HG03103 (cell line): ENCODE data around the gene ZCCHC8.

Experiments
- ATAC-seq: cut with Tn5 transposase; IDR thresholded peaks from one replicate; pipeline ENCODE4 v1.9.1; 2021; ENCODE audit warnings: low read depth; ENCODE audit not compliant: unreplicated experiment

The ZCCHC8 gene

DNA sequence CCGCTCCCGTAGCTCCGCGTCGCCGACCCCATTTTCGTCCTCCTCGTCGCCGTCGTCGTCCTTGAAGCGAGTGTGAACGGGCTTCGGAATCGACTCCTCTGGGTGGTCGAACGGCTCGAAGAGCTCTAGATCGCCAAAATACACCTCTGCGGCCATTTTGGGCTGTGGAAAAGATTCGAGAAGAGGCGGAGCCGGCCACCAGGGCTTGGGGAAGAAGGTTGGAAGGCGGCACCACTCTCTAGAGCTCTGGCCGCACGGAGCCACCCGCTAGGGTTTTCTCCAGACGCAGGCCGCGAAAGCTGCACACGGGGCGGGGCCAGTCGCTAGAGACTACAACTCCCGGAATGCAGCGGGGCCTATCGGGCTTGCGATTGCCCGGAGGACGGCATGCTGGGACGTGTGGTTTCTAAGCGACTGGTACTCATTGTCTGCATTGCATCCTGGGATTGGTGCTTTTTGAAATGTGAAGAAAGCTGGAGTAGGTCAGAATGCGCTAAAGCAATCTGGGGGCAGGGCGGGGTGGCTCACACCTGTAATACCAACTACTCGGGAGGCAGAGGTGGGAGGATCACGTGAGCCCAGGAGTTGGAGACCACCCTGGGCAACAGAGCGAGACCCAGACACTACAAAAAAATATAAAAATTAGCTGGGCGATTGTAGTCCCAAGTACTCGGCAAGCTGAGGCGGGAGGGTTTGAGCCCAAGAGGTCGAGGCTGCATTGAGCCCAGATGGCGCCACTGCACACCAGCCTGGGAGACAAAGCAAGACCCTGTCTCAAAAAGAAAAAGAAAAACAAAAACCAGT, at the start of gene ZCCHC8:
TSS of gene ZCCHC8 (minus strand) at position 248 of the 804 bp plus-strand sequence. CDS start at position 156, 92 bp downstream.
- peak; percentile 93 for ATAC-seq

DNA sequence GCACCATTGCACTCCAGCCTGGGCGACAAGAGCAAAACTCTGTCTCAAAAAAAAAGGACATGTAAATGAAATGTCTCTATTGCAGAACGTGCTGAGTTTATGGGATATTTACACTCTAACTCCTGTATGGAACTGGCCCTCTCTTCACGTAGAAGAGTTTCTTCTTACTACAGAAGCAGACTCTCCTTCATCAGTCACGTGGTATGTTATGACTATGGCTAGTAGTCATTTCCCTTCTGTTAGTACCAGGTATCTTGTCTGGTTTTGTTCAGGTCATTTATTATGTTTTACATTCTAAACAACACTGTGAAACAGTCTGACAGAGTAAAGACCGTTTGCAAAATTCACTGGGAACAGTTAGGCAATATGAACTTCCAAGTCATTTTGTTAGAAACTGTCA, 46.6 kb upstream of the ZCCHC8 start:
- no peak for ATAC-seq

DNA sequence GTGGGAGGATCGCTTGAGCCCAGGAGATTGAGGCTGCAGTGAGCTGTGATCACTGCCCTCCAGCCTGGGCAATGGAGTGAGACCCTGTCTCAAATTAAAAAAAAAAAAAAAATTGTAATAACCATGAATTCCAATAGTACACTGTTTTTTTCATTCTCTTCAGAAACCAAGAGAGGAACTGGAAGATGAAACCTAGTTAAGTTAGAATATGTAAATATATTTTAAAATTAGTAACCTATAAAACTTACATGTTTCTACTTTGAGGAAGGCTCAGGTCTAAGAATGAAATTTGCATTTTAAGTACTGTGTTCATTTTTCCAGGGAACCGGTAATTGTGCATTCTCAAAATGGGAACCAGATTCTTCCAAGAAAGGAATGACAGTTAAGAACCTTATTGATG, 45.1 kb upstream of the ZCCHC8 start:
- no peak for ATAC-seq

DNA sequence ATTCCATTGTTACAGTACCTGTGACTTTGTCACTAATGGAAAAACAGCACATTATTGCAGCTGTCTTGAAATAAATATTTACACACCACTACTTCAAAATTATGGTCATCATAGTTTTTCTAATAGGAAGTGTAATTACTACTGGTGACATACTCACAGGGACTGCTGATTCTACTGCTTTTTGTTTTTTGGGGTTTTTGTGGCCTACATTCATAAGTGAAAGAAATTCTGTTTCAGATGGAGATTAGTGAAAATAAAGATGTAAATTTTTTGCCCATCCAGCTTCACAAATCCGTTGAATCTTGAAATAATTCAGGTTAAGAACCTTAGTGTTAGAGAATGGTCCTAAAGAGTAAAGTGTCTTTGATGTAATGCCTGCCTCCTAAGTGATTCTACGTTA, 43.8 kb upstream of the ZCCHC8 start:
- ATAC-seq = no peak

DNA sequence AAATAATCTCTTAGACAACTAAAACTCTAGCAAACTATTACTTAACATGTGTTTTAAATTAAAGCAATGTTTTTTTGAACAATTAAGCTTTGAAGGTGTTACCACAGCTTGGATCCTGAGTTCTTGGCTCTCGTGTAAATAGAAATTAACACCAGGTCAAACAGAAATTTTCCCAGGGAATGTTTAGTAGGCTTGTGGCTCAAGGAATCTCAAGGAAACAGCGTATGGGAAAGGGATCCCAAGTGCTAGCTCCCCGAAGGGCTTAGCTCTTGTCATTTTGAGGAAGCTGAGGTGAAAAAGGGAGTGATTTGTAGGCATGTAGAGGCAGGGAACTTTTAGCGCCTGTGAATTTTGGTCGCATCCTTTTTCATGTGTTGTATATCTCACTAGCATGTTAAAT, 37.8 kb upstream of the ZCCHC8 start:
- ATAC-seq = no peak

DNA sequence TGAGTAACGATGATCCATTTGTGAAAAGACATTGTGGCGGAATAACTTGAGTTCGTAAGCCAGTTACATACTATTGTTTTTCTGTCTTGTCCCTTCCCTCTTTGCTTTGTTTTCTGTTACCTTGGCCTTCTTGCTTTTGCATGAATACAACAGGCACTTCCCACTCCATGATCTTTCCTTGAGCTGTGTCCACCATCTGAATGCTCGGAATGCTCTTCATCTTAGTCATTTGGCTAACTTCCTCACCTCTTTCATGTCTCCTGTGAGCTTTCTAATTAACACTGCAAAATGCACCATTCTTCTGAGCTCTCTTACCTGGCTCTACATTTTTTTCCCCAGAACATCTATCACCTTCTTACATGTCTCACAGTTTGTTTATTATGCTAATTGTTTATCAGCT, 36.3 kb upstream of the ZCCHC8 start:
- no peak for ATAC-seq

DNA sequence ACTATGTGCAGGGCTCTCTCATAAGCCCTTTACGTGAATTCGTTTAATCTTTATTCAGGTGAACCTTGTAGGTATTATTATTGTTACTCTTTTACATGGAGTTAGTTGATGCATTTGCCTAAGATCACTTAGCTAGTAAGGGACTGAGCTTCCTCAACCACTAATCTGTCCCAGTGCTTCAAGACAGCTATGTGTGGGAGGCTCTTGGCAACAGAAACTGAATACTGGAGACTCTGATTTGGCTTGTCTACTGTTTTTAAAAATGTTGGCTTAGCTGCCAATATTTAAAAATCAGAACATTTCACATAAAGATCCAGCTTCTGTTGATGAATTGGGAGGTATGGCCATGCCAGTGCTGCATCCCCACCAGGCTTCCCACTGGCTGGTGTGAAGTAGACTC, 33.1 kb upstream of the ZCCHC8 start:
- ATAC-seq = no peak

DNA sequence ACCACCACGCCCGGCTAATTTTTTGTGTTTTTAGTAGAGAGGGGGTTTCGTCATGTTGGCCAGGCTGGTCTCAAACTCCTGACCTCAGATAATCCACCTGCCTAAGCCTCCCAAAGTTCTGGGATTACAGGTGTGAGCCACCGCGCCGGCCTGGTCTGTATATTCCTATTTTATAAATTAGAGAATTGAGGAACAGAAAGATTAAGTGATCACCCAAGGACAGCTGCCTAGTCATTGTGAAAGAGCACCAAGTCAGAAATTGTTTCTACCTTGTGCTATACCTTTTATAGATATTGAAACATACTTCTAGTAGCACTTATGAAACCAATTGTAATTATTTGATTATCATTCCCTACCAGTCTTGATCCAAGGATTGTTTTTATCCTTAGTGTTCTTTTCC, 28.3 kb upstream of the ZCCHC8 start:
- ATAC-seq = no peak

DNA sequence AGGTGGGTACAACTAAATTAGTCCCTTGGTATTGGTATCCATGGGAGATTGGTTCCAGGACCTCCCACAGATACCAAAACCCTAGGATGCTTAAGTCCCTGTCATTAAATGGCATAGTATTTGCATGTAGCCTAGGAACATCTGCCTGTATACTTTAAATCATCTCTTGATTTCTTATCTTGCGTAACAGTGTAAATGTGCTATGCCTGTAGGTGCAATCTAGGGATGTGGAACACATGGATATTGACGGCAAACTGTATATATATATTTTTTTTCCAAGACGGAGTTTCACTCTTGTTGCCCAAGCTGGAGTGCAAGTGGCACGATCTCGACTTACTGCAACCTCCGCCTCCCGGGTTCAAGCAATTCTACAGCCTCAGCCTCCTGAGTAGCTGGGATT, 27.9 kb upstream of the ZCCHC8 start:
- no peak for ATAC-seq

DNA sequence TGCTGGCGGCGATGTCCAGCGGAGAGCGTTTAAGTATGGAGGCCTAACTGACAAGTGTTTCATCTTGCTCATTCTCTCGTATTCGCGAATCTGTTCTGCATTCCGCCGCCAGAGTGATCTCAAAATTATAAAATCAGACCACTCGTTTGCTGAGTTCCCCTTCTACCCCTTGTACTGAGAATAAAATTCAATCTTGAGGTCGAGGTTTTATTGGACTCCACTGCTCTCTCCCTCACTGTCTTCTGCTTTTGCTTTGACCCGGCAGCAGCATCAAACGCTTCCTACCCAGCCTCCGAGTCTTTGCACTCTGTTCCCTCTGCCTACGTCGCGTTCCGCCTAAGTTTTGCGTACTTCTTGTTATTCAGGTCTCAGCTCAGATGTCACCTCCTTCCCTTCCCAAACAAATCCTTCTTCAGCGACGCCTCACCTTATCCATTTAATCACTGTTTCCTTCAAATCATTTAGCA, 26.8 kb upstream of the ZCCHC8 start:
- no peak for ATAC-seq

DNA sequence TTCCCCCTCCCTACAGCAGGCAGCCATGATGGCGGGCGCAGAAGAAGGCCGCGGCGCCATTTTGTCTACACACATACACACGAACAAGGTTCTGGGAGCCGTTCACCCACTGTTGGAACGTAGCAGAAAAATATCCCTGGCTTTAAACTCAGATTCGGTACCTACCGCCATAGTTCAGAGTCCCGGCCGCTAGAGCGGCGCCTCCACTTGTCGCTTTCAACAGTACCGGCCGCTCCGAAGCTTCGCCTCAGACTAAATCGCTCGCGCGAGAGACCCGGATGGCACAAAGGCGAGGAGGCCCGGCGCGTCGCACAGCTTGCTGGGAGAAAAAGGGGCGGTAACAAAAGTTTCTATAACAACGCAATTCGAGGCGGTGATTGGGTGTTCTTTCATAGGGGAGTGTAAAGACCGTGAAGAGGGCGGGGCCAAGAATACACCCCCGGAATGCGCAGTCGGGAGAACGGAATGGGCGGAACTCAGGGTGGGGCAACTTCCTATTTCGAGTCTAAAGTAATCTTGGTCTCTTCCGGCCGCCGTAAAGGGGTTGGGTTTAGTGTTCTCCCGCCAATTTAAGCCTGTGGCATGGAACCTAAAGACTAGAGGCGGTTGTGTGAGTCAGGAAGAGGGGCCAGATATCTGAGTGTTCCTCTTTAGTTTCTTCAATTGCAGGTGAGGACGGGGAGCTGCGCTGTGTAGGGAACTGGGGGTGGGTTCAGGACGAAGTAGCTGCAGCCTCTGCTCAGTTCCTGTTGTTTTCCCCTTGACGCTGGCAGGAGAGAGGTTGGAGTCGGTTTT, 26.1 kb upstream of the ZCCHC8 start, which contains the start of the genes KNTC1 and RSRC2:
TSS of gene KNTC1 (plus strand) at position 567 of the 795 bp plus-strand sequence. CDS start 2,815 bp downstream, outside the sequence.
TSS of gene RSRC2 (minus strand) at position 254 of the 795 bp plus-strand sequence. CDS start at position 171, 83 bp downstream.
- peak; percentile 85 for ATAC-seq

DNA sequence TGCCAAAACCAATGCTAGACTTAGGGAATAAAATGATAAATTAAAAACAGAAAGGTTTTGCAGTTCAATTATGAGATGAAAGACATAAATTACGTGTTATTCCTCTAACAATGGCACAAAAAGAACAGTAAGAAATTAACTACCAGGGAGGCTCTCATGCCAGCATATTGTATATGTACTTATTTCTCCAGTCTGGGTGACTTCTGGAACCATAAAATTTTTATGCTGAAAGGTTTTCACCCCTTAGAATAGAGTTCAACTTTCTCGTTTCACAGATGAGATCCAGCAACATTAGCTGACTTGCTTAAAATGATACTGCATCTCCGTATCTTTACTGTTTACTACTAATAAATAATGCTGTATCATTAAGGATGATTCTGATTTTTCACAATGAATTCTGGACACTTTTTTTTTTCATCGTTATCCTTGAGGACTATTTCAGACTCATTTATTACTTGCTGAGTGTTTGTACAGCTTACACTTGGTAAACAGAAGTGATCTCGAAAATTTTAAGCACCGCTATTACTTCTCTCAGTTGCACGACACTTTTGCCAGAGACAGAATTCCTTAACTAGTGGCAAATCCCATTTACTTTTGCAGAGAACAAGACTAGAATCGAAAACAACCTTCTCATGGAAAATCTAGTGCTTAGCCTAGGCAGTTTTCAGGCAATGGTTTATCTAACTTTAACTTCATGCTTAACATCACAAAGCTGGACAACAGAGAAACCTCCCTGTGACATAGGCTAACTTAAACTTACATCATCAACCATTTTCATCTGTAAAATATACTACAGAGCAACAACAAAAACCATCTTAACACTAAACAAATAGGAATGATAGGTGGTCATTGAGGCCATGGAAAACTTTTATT, 23.4 kb upstream of the ZCCHC8 start:
- ATAC-seq = no peak

DNA sequence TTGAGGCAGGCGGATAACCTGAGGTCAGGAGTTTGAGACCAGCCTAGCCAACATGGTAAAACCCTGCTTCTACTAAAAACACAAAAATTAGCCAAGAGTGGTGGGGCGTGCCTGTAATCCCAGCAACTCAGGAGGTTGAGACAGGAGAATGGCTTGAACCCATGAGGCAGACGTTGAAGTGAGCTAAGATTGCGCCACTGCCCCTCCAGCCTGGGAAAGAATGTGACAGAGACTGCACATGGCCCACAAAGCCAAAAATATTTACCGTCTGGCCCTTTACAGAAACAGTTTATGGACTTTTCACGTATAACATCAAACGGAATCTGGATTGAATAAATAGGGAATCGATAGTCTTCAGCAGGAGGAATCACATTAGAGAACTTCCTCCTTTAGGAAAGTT, 22.5 kb upstream of the ZCCHC8 start:
- no peak for ATAC-seq

DNA sequence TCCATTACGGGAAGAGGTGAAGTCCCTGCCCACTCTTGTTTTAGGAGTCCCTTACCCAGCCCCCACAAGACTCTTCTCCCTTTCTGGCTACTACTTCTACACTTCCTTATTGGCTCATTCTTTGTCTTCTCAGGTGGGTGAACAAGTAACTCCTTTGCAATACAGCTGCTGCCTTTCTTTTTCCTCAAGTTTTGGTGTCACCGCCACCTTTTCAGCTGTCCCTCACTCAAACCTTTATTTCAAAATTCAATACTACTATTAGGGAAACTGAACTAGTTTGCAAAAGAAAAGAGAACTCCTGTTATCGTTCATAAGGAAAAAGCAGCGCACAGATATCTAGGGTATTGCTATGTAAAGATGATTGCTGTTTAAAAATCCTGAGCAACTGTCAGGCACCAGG, 19.9 kb upstream of the ZCCHC8 start:
- no peak for ATAC-seq

DNA sequence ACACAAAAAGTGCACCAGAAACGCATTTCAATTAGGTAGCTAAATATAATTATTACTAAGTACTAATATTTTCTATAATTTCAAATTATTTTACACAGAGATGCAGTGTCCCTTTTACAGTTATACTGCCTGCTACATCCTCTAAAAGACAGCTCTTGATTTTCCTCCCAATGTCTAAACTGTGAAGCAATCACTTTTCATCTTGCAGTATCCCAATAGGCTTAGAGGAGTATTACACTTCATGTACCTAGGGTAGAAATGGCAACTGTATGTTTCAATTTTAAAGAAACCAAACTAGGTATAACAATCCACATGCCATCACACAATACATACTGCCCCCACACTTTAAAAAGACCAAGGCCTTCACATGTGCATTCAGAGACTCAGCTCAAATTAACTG, 18.7 kb upstream of the ZCCHC8 start:
- ATAC-seq = no peak

DNA sequence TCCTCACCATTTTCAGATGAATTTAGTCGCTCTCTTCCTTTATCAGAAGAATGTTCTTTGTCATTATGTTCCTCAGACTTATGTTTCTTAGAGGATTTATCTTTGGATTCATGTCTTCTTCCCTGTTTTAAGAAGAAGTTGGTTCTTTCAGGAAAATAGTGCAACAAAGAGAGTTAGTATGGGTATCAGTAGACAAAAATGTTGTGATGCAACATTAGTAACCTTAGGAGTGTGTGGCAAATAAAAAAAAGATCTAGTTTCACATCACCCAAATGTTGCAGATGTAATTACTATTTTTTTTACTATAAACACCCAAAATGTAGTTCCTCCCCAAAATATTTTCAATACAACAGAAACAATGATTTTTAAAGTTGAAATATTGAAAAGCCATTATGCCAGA, 18.2 kb upstream of the ZCCHC8 start:
- ATAC-seq = no peak

DNA sequence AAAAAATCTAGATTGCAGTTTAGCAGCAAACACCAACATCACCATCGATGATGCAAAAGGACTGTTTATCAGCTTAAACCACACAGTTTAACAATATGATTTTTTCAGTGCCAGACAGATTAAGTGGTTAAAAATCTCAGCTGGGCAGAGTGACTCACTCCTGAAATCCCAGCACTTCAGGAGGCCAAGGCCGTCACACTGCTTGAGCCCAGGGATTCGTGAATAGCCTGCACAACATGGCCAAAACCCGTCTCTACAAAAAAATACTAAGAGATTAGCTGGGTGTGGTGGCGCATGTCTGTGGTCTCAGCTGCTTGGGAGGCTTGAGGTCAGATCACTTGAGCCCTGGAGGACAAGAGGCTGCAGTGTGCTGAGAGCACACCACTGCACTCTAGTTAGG, 17.1 kb upstream of the ZCCHC8 start:
- ATAC-seq = no peak

DNA sequence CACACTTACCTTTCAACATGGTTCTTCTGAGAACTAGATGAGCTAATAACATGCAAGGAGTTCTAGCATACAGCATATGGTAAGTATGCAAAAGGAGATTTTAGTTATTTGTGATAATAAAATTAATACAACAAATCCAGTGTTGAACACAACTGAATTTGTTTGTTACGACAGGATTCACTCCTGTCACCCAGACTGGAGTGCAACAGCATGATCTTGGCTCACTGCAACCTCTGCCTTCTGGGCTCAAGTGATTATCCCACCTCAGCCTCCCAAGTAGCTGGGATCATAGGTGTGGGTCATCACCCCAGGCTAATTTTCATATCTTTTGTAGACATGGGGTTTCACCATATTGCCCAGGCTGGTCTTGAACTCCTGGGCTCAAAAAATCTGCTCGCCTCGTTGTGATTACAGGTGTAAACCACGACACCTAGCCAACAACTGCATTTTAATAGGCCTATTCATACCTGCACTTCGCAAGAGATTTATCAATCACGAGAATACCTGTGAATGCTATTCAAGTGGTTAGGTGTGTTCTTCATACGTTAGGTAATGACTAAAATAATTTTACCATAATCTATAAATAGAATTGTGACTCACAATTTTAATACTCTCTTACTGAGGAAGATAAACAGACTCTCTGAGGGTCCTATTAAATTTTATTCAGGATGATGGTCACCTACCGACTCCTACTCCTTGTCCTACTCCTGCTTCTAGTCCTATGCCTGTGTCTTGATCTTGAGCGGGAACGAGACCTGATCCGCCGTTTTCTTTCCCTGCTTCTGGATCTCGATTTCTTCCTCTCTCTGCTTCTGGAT, 16.0 kb upstream of the ZCCHC8 start:
- ATAC-seq = no peak

DNA sequence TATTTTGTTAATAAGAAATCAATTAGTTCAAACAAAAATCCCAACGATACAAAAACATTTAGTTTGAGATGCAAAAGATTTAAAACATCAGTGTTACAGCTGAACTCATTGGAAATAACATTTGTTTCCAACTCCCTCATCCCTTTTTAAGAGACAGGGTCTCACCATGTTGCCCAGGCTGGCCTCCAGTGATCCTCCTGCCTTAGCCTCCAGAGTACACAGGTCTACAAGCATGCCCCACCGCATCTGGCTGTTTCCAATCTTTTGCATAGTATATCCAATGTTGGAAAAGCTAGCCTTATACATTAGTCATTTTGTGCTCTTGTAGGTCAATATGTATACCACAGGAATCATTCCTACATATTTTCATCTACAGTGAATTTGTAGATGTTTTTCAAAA, 14.5 kb upstream of the ZCCHC8 start:
- no peak for ATAC-seq

DNA sequence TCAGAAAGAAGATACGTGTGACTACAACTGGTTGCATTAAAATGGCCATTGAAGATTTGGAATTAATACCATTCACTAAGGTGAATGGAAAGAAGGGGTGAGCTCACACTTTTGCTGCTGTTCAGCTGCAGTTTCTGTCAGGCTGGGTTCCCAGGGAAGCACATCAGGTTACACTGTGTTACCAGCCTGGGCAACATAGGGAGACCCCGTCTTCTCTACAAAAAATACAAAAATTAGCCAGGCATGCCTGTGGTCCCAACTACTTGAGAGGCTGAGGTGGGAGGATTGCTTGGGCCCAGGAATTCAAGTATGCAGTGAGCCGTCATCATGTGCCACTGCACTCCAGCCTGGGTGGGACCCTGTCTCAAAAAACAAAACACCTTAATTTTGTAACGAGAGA, 12.9 kb upstream of the ZCCHC8 start:
- no peak for ATAC-seq
